IMR-90 (cell line): ENCODE results near the gene BNIP5.

ENCODE experiments used
- BHLHE40 ChIP-seq: fragments of 150-350 bp; IDR thresholded peaks from 2 replicates; pipeline ENCODE4 v1.6.1; 2016; ENCODE audit warnings: mild to moderate bottlenecking, low read depth, low read length
- CEBPB ChIP-seq: IDR thresholded peaks from 2 replicates; pipeline ENCODE4 v1.6.1; 2012; ENCODE audit warnings: low read depth, low read length, improper control_type of control experiment
- CTCF ChIP-seq: conservative IDR thresholded peaks from 2 replicates; pipeline ENCODE4 v1.5.1; 2012; ENCODE audit warnings: mild to moderate bottlenecking, low read depth, low read length, improper control_type of control experiment
- ELK1 ChIP-seq: fragments of 150-350 bp; IDR thresholded peaks from 2 replicates; pipeline ENCODE4 v1.6.1; 2016; ENCODE audit warnings: low read depth, mild to moderate bottlenecking, low read length, moderate library complexity, borderline replicate concordance
- FOS ChIP-seq: fragments of 150-350 bp; IDR thresholded peaks from 2 replicates; pipeline ENCODE4 v1.6.1; 2016; ENCODE audit warnings: low read depth, low read length
- MAFK ChIP-seq: IDR thresholded peaks from 2 replicates; pipeline ENCODE4 v1.6.1; 2012; ENCODE audit warnings: low read depth, low read length, improper control_type of control experiment
- MAZ ChIP-seq: IDR thresholded peaks from 2 replicates; pipeline ENCODE4 v1.6.1; 2012; ENCODE audit warnings: low read depth, mild to moderate bottlenecking, low read length, improper control_type of control experiment, moderate library complexity, borderline replicate concordance
- MXI1 ChIP-seq: IDR thresholded peaks from 2 replicates; pipeline ENCODE4 v1.6.1; 2012; ENCODE audit warnings: low read depth, mild to moderate bottlenecking, low read length, moderate library complexity, borderline replicate concordance
- POLR2A ChIP-seq: IDR thresholded peaks from 2 replicates; pipeline ENCODE4 v1.6.1; 2012; ENCODE audit warnings: mild to moderate bottlenecking, low read depth, low read length
- RAD21 ChIP-seq: IDR thresholded peaks from 2 replicates; pipeline ENCODE4 v1.6.1; 2012; ENCODE audit warnings: low read length, improper control_type of control experiment
- RFX5 ChIP-seq: IDR thresholded peaks from 2 replicates; pipeline ENCODE4 v1.8.0; 2012; ENCODE audit warnings: low read depth, mild to moderate bottlenecking, low read length, moderate library complexity
- SMC3 ChIP-seq: fragments of 150-350 bp; IDR thresholded peaks from 2 replicates; pipeline ENCODE4 v1.6.1; 2016; ENCODE audit warnings: low read depth, mild to moderate bottlenecking, antibody characterized with exemption, low read length, moderate library complexity
- USF2 ChIP-seq: fragments of 150-350 bp; IDR thresholded peaks from 2 replicates; pipeline ENCODE4 v1.6.1; 2017; ENCODE audit warnings: mild to moderate bottlenecking, antibody characterized with exemption, low read length, low read depth

GRCh38 chr6:36312854-36313648 lies 23.6 kb downstream of the BNIP5 start:
- TF ChIP-seq CTCF: no peak
- no peak for TF ChIP-seq POLR2A
- no peak for TF ChIP-seq SMC3
- no peak for TF ChIP-seq RFX5
- TF ChIP-seq FOS: no peak
- no peak for TF ChIP-seq RAD21
- TF ChIP-seq MAFK: no peak
- no peak for TF ChIP-seq BHLHE40
- no peak for TF ChIP-seq MAZ
- no peak for TF ChIP-seq ELK1
- no peak for TF ChIP-seq USF2
- TF ChIP-seq MXI1: no peak
- no peak for TF ChIP-seq CEBPB
